Measurements from ENCODE around the gene GMDS. TPM values are rescaled to one million over a fixed set of nuclear protein-coding genes. Genes with fewer than 3 reads are reported as not detected.

The GMDS gene
- total and polyA plus RNA-seq, 2 of the 13 experiments (the other 11 are each of a cell fraction or from before 2014, with no cell fraction given) = 64.4 to 112 TPM

GRCh38 chr6:2103765-2104523, 141.5 kb downstream of the GMDS start (continued):
- TF ChIP-seq ZNF572 (CRISPR knock-in tag; IDR thresholded peaks at IDR 0.05) (no peak), IRX3 (CRISPR knock-in tag; IDR thresholded peaks at IDR 0.05; ENCODE audit: borderline replicate concordance, low read depth) (no peak), ZNF878 (CRISPR knock-in tag; IDR thresholded peaks at IDR 0.05) (no peak), CTCF (CRISPR knock-in tag; IDR thresholded peaks at IDR 0.05) (peak; percentile 75), THAP7 (CRISPR knock-in tag; IDR thresholded peaks at IDR 0.05) (no peak), CHD4 (IDR thresholded peaks at IDR 0.05; ENCODE audit: borderline replicate concordance, low read length) (no peak), ARID3A (IDR thresholded peaks at IDR 0.05; ENCODE audit: low read depth, low read length) (peak; percentile 75), RBM39 (IDR thresholded peaks at IDR 0.05; ENCODE audit: low read depth, low read length, poor library complexity, severe bottlenecking) (no peak), ZFYVE20 (CRISPR knock-in tag; IDR thresholded peaks at IDR 0.05; ENCODE audit: borderline replicate concordance, low read depth) (no peak), SMC3 (IDR thresholded peaks at IDR 0.05; ENCODE audit: low read length) (peak; percentile 36; the same call in 1 of the 2 replicates), ZBTB44 (CRISPR knock-in tag; IDR thresholded peaks at IDR 0.05) (no peak), GMEB1 (CRISPR knock-in tag; IDR thresholded peaks at IDR 0.05; ENCODE audit: borderline replicate concordance) (no peak), SAP130 (CRISPR knock-in tag; IDR thresholded peaks at IDR 0.05; ENCODE audit: low read depth) (0 out of 2 replicates have a peak, but pooled peaks have one; percentile 36), ZNF281 (CRISPR knock-in tag; IDR thresholded peaks at IDR 0.05; ENCODE audit: borderline replicate concordance) (no peak), ZBTB25 (CRISPR knock-in tag; IDR thresholded peaks at IDR 0.05) (no peak), KAT8 (CRISPR knock-in tag; IDR thresholded peaks at IDR 0.05) (peak; percentile 24; the same call in 1 of the 2 replicates)
